Skeletal muscle cell (primary cell): ENCODE results near the gene RARS2.

ENCODE experiments used
- DNase-seq: peaks from one replicate; pipeline ENCODE4 v3.0.0-alpha.2; 2010; ENCODE audit warnings: low read depth
- H3K4me3 ChIP-seq: 2 replicates; pipeline ENCODE4 v1.5.1; 2011; ENCODE audit warnings: low read depth, mild to moderate bottlenecking, control low read depth, low read length, moderate library complexity

RARS2 gene

GRCh38 chr6:87575423-87575822 is 14.4 kb downstream of the RARS2 start:
- no peak for DNase-seq
- no peak overlapping the region for H3K4me3 ChIP-seq

GRCh38 chr6:87574237-87574804 is 15.5 kb downstream of the RARS2 start:
- no peak for DNase-seq
- H3K4me3 ChIP-seq = no peak overlapping the region

GRCh38 chr6:87573307-87574024 is 16.3 kb downstream of the RARS2 start:
- DNase-seq = no peak
- no peak overlapping the region for H3K4me3 ChIP-seq

- no peak overlapping the region for H3K4me3 ChIP-seq
- DNase-seq = no peak
Observed at GRCh38 chr6:87572883-87573282, 16.9 kb downstream of the RARS2 start.

- no peak for DNase-seq
- H3K4me3 ChIP-seq = no peak overlapping the region
Observed at GRCh38 chr6:87572021-87572420, 17.8 kb downstream of the RARS2 start.

GRCh38 chr6:87561017-87561416 is 28.8 kb downstream of the RARS2 start:
- no peak for DNase-seq
- H3K4me3 ChIP-seq = no peak overlapping the region

GRCh38 chr6:87558446-87558845 is 31.3 kb downstream of the RARS2 start:
- DNase-seq = no peak
- no peak overlapping the region for H3K4me3 ChIP-seq

- DNase-seq = no peak
- no peak overlapping the region for H3K4me3 ChIP-seq
Observed at GRCh38 chr6:87555506-87555905, 34.3 kb downstream of the RARS2 start.

GRCh38 chr6:87553159-87553765 is 36.5 kb downstream of the RARS2 start:
- H3K4me3 ChIP-seq = no peak overlapping the region
- no peak for DNase-seq

- DNase-seq = no peak
Observed at GRCh38 chr6:87551799-87552198, 38.0 kb downstream of the RARS2 start.

GRCh38 chr6:87544474-87544735 is 45.4 kb downstream of the RARS2 start:
- no peak overlapping the region for H3K4me3 ChIP-seq
- no peak for DNase-seq

More at GRCh38 chr6:87551799-87552198, 38.0 kb downstream of the RARS2 start:
- no peak overlapping the region for H3K4me3 ChIP-seq

GRCh38 chr6:87543696-87544473 is 45.9 kb downstream of the RARS2 start:
- no peak for DNase-seq
- no peak overlapping the region for H3K4me3 ChIP-seq

- no peak overlapping the region for H3K4me3 ChIP-seq
- DNase-seq = no peak
Observed at GRCh38 chr6:87541744-87542143, 48.0 kb downstream of the RARS2 start.

GRCh38 chr6:87541041-87541440 is 48.7 kb downstream of the RARS2 start:
- no peak for DNase-seq
- H3K4me3 ChIP-seq = no peak overlapping the region

- no peak for DNase-seq
- H3K4me3 ChIP-seq = no peak overlapping the region
Observed at GRCh38 chr6:87540539-87540938, 49.2 kb downstream of the RARS2 start.

- DNase-seq = no peak
- H3K4me3 ChIP-seq = no peak overlapping the region
Observed at GRCh38 chr6:87539554-87539953, 50.2 kb downstream of the RARS2 start.

- H3K4me3 ChIP-seq = no peak overlapping the region
- DNase-seq = no peak
Observed at GRCh38 chr6:87538510-87539260, 51.1 kb downstream of the RARS2 start.

- no peak overlapping the region for H3K4me3 ChIP-seq
- no peak for DNase-seq
Observed at GRCh38 chr6:87534377-87535047, 55.3 kb downstream of the RARS2 start.

GRCh38 chr6:87529221-87529620 is 60.6 kb downstream of the RARS2 start:
- H3K4me3 ChIP-seq = no peak overlapping the region
- no peak for DNase-seq
